ENCODE measurements around the gene KCNK16. TPM values are rescaled to one million over a fixed set of nuclear protein-coding genes. Genes with fewer than 3 reads are reported as not detected.

The KCNK16 gene
- total and polyA plus RNA-seq, 2 of the 13 experiments (the other 11 are each of a cell fraction or from before 2014, with no cell fraction given), result not detected

DNA sequence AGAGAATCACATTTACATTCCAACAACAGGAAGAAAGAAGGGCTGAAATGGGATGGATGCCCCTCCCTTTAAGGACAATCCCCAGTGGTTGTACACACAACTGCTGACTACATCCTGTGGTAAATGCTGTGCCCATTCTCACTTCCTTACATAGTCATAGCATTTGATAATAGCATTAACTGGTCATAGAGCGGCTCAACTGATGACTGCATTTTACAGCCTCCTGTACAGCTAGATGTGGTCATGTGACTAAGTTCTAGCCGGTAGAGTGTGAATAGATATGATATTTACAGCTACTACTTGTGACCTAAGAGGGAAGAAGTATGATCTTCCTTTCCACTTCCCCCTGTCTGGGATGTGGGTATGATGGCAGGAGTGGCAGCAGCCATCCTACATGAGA lies 33.0 kb downstream of the KCNK16 start:
- H3K27ac ChIP-seq (ENCODE audit: extremely low read length, insufficient read depth, low read length), result no peak overlapping the region
- ATAC-seq (no peak), FAIRE-seq (no peak), DNase-seq (ENCODE audit: low spot score) (no peak)
- H3K79me2 ChIP-seq (ENCODE audit: insufficient read depth, low read length), result no peaks in the 10 kb centered on the region
- CTCF ChIA-PET (ENCODE audit: low intra/inter-chr PET ratio, low total read pairs), result no interaction called here
- no peak overlapping the region for H3K9ac ChIP-seq (ENCODE audit: insufficient read depth, low read depth, low read length)
- POLR2A ChIA-PET, result no interaction called here
- no TSS peak for BruUV-seq (replicated peaks)
- 70% methylated on average over 2 of the region's 2 CpGs for WGBS (ENCODE audit: low lambda C conversion rate)
- H3K4me1 ChIP-seq (ENCODE audit: insufficient read depth, low read length), result no peaks in the 10 kb centered on the region
- H3K4me2 ChIP-seq (ENCODE audit: low read depth, low read length), result no peak overlapping the region
- H2AFZ ChIP-seq (ENCODE audit: low read length), result no peak overlapping the region
- no peak overlapping the region for H3K4me3 ChIP-seq (replicated peaks in 1 of 3; ENCODE audit: insufficient read depth in 1 of 3, low read depth in 2 of 3, low read length in 3 of 3)
- H4K20me1 ChIP-seq (ENCODE audit: insufficient read depth, low read length), result no peaks in the 10 kb centered on the region
- in situ Hi-C loops (cut with HindIII; ENCODE audit: extremely low pct_ligation_motif_present, low pct_unique_long_range_greater_than_20kb), result no loop called here
- intact Hi-C loops (cut with micrococcal nuclease; ENCODE audit: unreplicated experiment), result no loop called here
- no peaks in the 10 kb centered on the region for H3K9me3 ChIP-seq (ENCODE audit: low read length)
- no peaks in the 10 kb centered on the region for H3K36me3 ChIP-seq (replicated peaks in 1 of 2; ENCODE audit: control insufficient read depth in 1 of 2, insufficient read depth in 2 of 2, low read length in 2 of 2)
- H3K27me3 ChIP-seq (ENCODE audit: control insufficient read depth in 1 of 2, insufficient read depth in 2 of 2, low read length in 2 of 2), result no peaks in the 10 kb centered on the region; a peak in 1 of 5 replicates
- TF ChIP-seq HOXA9 (CRISPR knock-in tag; IDR thresholded peaks at IDR 0.05; ENCODE audit: borderline replicate concordance) (no peak), HNRNPK (IDR thresholded peaks at IDR 0.05; ENCODE audit: low read depth, low read length, poor library complexity, severe bottlenecking) (no peak), ZNF83 (CRISPR knock-in tag; IDR thresholded peaks at IDR 0.05; ENCODE audit: borderline replicate concordance) (no peak), TBP (CRISPR knock-in tag; IDR thresholded peaks at IDR 0.05) (no peak), SRSF1 (optimal IDR thresholded peaks at IDR 0.05; ENCODE audit: low read depth, low read length) (no peak), HDAC1 (CRISPR knock-in tag; IDR thresholded peaks at IDR 0.05) (no peak), JUND (CRISPR knock-in tag; IDR thresholded peaks at IDR 0.05) (no peak), PHF21A (CRISPR knock-in tag; IDR thresholded peaks at IDR 0.05) (no peak)
- TF ChIP-seq, protein P1, sequence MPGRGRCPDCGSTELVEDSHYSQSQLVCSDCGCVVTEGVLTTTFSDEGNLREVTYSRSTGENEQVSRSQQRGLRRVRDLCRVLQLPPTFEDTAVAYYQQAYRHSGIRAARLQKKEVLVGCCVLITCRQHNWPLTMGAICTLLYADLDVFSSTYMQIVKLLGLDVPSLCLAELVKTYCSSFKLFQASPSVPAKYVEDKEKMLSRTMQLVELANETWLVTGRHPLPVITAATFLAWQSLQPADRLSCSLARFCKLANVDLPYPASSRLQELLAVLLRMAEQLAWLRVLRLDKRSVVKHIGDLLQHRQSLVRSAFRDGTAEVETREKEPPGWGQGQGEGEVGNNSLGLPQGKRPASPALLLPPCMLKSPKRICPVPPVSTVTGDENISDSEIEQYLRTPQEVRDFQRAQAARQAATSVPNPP (CRISPR knock-in tag; IDR thresholded peaks at IDR 0.05), result no peak
- TF ChIP-seq, protein P2, sequence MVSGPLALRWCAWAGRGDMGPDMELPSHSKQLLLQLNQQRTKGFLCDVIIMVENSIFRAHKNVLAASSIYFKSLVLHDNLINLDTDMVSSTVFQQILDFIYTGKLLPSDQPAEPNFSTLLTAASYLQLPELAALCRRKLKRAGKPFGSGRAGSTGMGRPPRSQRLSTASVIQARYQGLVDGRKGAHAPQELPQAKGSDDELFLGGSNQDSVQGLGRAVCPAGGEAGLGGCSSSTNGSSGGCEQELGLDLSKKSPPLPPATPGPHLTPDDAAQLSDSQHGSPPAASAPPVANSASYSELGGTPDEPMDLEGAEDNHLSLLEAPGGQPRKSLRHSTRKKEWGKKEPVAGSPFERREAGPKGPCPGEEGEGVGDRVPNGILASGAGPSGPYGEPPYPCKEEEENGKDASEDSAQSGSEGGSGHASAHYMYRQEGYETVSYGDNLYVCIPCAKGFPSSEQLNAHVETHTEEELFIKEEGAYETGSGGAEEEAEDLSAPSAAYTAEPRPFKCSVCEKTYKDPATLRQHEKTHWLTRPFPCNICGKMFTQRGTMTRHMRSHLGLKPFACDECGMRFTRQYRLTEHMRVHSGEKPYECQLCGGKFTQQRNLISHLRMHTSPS (CRISPR knock-in tag; IDR thresholded peaks at IDR 0.05; ENCODE audit: low read depth), result no peak
- TF ChIP-seq, protein P3, sequence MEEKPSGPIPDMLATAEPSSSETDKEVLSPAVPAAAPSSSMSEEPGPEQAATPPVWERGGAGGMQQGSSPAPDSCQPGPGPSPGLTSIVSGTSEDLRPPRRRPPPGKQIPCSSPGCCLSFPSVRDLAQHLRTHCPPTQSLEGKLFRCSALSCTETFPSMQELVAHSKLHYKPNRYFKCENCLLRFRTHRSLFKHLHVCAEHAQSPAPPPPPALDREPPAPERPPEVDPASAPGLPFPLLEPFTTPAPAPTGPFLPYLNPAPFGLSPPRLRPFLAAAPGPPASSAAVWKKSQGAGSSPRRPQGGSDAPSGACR (CRISPR knock-in tag; IDR thresholded peaks at IDR 0.05), result no peak
- TF ChIP-seq, protein P4, sequence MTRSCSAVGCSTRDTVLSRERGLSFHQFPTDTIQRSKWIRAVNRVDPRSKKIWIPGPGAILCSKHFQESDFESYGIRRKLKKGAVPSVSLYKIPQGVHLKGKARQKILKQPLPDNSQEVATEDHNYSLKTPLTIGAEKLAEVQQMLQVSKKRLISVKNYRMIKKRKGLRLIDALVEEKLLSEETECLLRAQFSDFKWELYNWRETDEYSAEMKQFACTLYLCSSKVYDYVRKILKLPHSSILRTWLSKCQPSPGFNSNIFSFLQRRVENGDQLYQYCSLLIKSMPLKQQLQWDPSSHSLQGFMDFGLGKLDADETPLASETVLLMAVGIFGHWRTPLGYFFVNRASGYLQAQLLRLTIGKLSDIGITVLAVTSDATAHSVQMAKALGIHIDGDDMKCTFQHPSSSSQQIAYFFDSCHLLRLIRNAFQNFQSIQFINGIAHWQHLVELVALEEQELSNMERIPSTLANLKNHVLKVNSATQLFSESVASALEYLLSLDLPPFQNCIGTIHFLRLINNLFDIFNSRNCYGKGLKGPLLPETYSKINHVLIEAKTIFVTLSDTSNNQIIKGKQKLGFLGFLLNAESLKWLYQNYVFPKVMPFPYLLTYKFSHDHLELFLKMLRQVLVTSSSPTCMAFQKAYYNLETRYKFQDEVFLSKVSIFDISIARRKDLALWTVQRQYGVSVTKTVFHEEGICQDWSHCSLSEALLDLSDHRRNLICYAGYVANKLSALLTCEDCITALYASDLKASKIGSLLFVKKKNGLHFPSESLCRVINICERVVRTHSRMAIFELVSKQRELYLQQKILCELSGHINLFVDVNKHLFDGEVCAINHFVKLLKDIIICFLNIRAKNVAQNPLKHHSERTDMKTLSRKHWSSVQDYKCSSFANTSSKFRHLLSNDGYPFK (CRISPR knock-in tag; IDR thresholded peaks at IDR 0.05; ENCODE audit: borderline replicate concordance), result no peak

Data from HepG2 (cell line).